Keratinocyte (primary cell): ENCODE data around the gene JMJD1C. TPM values are rescaled to one million over a fixed set of nuclear protein-coding genes. Genes with fewer than 3 reads are reported as not detected.

Experiments
- DNase-seq: peaks from one replicate; pipeline ENCODE4 v3.0.0-alpha.2; 2011; ENCODE audit warnings: low read depth, missing footprints, low spot score
- FAIRE-seq: peaks from 2 replicates; lab custom pipeline; 2011; peaks lifted over from hg19 to GRCh38; lab: Jason Lieb, UNC
- H2AFZ ChIP-seq: 2 replicates; pipeline ENCODE4 v1.6.0; 2012; ENCODE audit warnings: low read length, control low read depth, inconsistent platforms; ENCODE audit not compliant: control insufficient read depth
- H3K27ac ChIP-seq: 2 replicates; pipeline ENCODE4 v1.5.1; 2011; ENCODE audit warnings: low read length; ENCODE audit not compliant: control insufficient read depth, insufficient read depth
- H3K27me3 ChIP-seq: 3 replicates; pipeline ENCODE4 v1.6.0; 2011; ENCODE audit warnings: low read length; ENCODE audit not compliant: control insufficient read depth, insufficient read depth; ENCODE audit errors: extremely low read depth
- H3K36me3 ChIP-seq, 2 experiments: 2 replicates in 1 of 2; 3 replicates in 1 of 2; pipeline ENCODE4 v1.5.1; 2011; ENCODE audit warnings: low read length in 2 of 2, mild to moderate bottlenecking in 1 of 2; ENCODE audit not compliant: control insufficient read depth in 2 of 2, insufficient read depth in 2 of 2; ENCODE audit errors: extremely low read depth in 1 of 2
- H3K4me1 ChIP-seq: 3 replicates; pipeline ENCODE4 v1.5.1; 2011; ENCODE audit warnings: low read length; ENCODE audit not compliant: control insufficient read depth, insufficient read depth; ENCODE audit errors: extremely low read depth
- H3K4me2 ChIP-seq: 3 replicates; pipeline ENCODE4 v1.6.0; 2011; ENCODE audit warnings: low read depth, low read length; ENCODE audit not compliant: control insufficient read depth, insufficient read depth; ENCODE audit errors: extremely low read depth
- H3K4me3 ChIP-seq, 3 experiments: fragments of 200-600 bp in 1 of 3; sonication (generic) in 1 of 3; 2 replicates in 2 of 3; 3 replicates in 1 of 3; pipeline ENCODE4 v1.5.1; 2011 to 2016; ENCODE audit warnings: low read length in 3 of 3, mild to moderate bottlenecking in 3 of 3, control low read depth in 2 of 3, inconsistent platforms in 1 of 3, low read depth in 1 of 3, mixed read lengths in 1 of 3, mixed run types in 1 of 3, moderate library complexity in 1 of 3; ENCODE audit not compliant: control insufficient read depth in 2 of 3, insufficient read depth in 2 of 3; ENCODE audit errors: extremely low read depth in 1 of 3
- H3K79me2 ChIP-seq: 2 replicates; pipeline ENCODE4 v1.6.0; 2012; ENCODE audit warnings: low read length; ENCODE audit not compliant: control insufficient read depth, insufficient read depth
- H3K9ac ChIP-seq: 3 replicates; pipeline ENCODE4 v1.6.0; 2011; ENCODE audit warnings: low read length; ENCODE audit not compliant: control insufficient read depth, insufficient read depth; ENCODE audit errors: extremely low read depth
- H3K9me1 ChIP-seq: 3 replicates; pipeline ENCODE4 v1.6.0; 2011; ENCODE audit warnings: low read length; ENCODE audit not compliant: control insufficient read depth, insufficient read depth; ENCODE audit errors: extremely low read depth
- H3K9me3 ChIP-seq: 2 replicates; pipeline ENCODE4 v1.5.1; 2012; ENCODE audit warnings: low read depth, low read length; ENCODE audit not compliant: control insufficient read depth
- H4K20me1 ChIP-seq: 3 replicates; pipeline ENCODE4 v1.6.0; 2011; ENCODE audit warnings: low read length; ENCODE audit not compliant: control insufficient read depth, insufficient read depth; ENCODE audit errors: extremely low read depth
- CTCF ChIP-seq, 3 experiments: IDR thresholded peaks in 1 of 3; conservative IDR thresholded peaks in 1 of 3; optimal IDR thresholded peaks in 1 of 3; 2 replicates in 2 of 3; 3 replicates in 1 of 3; pipeline versions ENCODE3 to v1.5.1; 2011; ENCODE audit warnings: low read length in 3 of 3, mild to moderate bottlenecking in 3 of 3, moderate library complexity in 2 of 3, control low read depth in 1 of 3, inconsistent platforms in 1 of 3; ENCODE audit not compliant: insufficient read depth in 2 of 3; ENCODE audit errors: extremely low read depth in 1 of 3
- EZH2 ChIP-seq: IDR thresholded peaks from one replicate; pipeline ENCODE4 v1.6.1; 2012; ENCODE audit warnings: inconsistent platforms, mild to moderate bottlenecking, low read length, moderate library complexity
- dilution Hi-C: fragments of 300-500 bp; cut with MboI; formaldehyde crosslinking; loops from one replicate; pipeline ENCODE4 v1.7.0; 2020; ENCODE audit warnings: low sequenced_read_pairs; ENCODE audit not compliant: extremely low pct_ligation_motif_present
- polyA plus RNA-seq, 5 experiments: library from polyadenylated mRNA; depleted of rRNA in 3 of 5; stranded (reverse) in 3 of 5; stranded (forward) in 1 of 5; unstranded in 1 of 5; fragments of >200 nt; gene quantifications; 1 replicate in 1 of 5; 2 replicates in 3 of 5; 3 replicates in 1 of 5; pipeline versions ENCODE4 v1.2.1 to v1.2.3, GENCODE V29; 2011 to 2012; ENCODE audit warnings: missing spikeins in 2 of 5, low read depth in 1 of 5, low replicate concordance in 1 of 5

The JMJD1C gene
- polyA plus RNA-seq, 1 donor (not counting 4 experiments of a cell fraction or from before 2014, with no cell fraction given) = 38.2 TPM

GRCh38 chr10:63390521-63390920 lies 75.3 kb downstream of the JMJD1C start:
- H3K4me3 ChIP-seq = no peak overlapping the region
- peaks cover 86% of the 10 kb centered on the region for H3K79me2 ChIP-seq
- no peaks in the 10 kb centered on the region for H3K36me3 ChIP-seq
- no peaks in the 10 kb centered on the region for H3K9me1 ChIP-seq
- H3K9me3 ChIP-seq = no peaks in the 10 kb centered on the region
- H3K27ac ChIP-seq = no peak overlapping the region
- no peak overlapping the region for H3K9ac ChIP-seq
- FAIRE-seq (no peak), DNase-seq (no peak)
- H3K4me1 ChIP-seq = no peaks in the 10 kb centered on the region
- TF ChIP-seq EZH2 (no peak), CTCF (optimal IDR thresholded peaks at IDR 0.05 in 1 of 3, IDR thresholded peaks at IDR 0.05 in 1 of 3, conservative IDR thresholded peaks at IDR 0.05 in 1 of 3; ENCODE audit: extremely low read depth in 1 of 3, insufficient read depth in 2 of 3, low read length in 3 of 3) (no peak)
- no peak overlapping the region for H2AFZ ChIP-seq
- H4K20me1 ChIP-seq = peaks cover 2% of the 10 kb centered on the region
- no peaks in the 10 kb centered on the region for H3K27me3 ChIP-seq
- dilution Hi-C loops = no loop called here
- H3K4me2 ChIP-seq = no peak overlapping the region

- H3K9me3 ChIP-seq = no peaks in the 10 kb centered on the region
- no peaks in the 10 kb centered on the region for H4K20me1 ChIP-seq
- H3K27ac ChIP-seq = no peak overlapping the region
- TF ChIP-seq CTCF (optimal IDR thresholded peaks at IDR 0.05 in 1 of 3, IDR thresholded peaks at IDR 0.05 in 1 of 3, conservative IDR thresholded peaks at IDR 0.05 in 1 of 3; ENCODE audit: extremely low read depth in 1 of 3, insufficient read depth in 2 of 3, low read length in 3 of 3) (no peak), EZH2 (no peak)
- no peak for DNase-seq
- no peaks in the 10 kb centered on the region for H3K4me1 ChIP-seq
- no peaks in the 10 kb centered on the region for H3K36me3 ChIP-seq
- no peak for FAIRE-seq
- no peak overlapping the region for H3K9ac ChIP-seq
- peaks cover 90% of the 10 kb centered on the region for H3K79me2 ChIP-seq
- H2AFZ ChIP-seq = no peak overlapping the region
- dilution Hi-C loops = no loop called here
- no peaks in the 10 kb centered on the region for H3K27me3 ChIP-seq
- H3K4me3 ChIP-seq = no peak overlapping the region
- no peaks in the 10 kb centered on the region for H3K9me1 ChIP-seq
- H3K4me2 ChIP-seq = no peak overlapping the region
Observed at GRCh38 chr10:63388421-63389031, 77.3 kb downstream of the JMJD1C start.
